Superior temporal gyrus (tissue), 1 donor: ENCODE data around the gene NFAT5.
"Not testable (repeated sequence)": the region's sequence is repeated elsewhere in the genome, so short reads cannot be mapped to it uniquely, and the experiment has no call there.

Experiments used
- DNase-seq: peaks from one replicate; pipeline ENCODE4 v3.0.0-alpha.2; 2016; ENCODE audit errors: extremely low spot score

The NFAT5 gene

DNA sequence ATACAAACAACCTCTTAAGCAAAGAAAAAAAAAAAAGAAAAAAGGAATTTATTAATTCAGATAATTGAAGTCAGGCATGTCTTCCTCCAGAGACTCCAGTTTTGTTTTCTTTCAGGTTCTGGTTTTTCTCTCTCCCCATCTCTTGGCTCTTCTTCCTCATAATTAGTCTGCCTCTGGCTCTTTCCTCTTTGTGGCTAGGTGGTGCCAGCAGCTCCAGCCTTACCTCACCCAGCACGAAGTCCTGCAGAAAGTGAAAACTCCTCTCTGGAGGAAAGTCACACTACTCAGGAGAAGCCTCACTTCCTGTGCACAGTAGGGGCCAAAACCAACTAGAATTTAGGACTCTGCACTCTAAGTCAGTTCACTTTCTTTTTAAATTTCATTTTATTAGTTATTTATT, 10.3 kb upstream of the NFAT5 start:
- no peak for DNase-seq

DNA sequence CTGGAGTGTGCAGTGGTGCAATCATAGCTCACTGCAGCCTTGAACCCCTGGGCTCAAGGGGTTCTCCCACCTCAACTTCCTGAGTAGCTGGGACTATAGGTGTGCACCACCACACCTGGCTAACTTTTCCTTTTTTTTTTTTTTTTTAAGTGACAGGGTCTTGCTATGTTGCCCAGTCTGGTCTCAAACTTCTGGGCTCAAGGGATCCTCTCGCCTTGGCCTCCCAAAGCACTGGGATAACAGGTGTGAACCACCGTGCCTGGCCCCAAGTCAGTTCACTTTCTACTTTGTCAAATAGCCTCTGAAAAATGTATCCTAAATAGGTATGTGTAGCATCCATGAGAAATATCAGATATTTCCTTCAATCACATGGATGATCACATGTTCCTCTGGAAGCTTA, 9.9 kb upstream of the NFAT5 start:
- DNase-seq, result no peak

DNA sequence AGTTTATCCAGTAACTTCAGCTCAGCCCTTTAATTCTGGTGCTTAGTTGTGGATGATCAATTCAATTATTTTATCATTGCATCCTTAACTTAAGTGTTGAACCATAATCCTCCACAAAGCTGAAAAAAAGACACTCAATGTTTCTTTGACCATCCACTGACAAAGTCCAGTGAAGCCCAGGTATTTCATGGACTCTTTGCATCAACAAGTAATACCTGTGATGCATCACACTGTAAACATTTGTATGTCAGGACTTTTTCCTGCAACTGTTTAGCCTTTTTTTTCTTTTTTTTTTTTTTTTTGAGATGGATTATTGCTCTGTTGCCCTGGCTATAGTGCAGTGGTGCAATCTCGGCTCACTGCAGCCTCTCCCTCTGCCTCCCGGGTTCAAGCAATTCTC, 6.6 kb upstream of the NFAT5 start:
- no peak for DNase-seq

DNA sequence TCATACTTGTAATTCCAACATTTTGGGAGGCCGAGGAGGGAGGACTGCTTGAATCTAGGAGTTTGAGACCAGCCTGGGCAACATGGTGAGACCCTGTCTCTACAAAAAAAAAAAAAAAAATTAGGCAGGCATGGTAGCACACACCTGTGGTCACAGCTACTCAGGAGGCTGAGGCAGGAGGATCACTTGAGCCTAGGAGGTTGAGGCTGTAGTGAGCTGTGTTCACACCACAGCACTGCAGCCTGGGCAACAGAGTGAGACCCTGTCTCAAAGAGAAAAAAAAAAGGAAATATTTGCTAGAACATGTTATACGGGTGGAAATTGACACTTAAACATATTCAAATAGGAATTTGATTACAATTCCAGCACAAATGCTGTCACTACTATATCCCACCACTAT, 4.4 kb upstream of the NFAT5 start:
- not testable (repeated sequence) for DNase-seq

DNA sequence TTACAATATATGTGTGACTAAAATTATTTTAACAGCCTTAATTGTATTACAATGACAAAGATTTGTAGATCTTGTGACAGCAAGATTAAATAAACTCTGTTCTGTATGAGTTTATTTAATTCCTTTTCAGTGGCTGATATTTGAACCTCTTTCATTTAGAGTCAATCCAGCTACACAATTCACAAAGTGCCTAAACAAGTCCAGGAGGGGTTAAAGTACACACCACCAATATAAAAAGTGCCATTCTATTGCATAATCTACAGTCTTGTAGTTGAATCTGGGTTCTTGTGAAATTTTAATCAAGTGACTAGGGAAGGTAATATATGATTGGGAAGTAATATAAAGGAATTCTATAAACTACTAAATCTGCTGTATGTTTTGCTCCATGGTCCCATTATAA, 3.9 kb upstream of the NFAT5 start:
- no peak for DNase-seq

DNA sequence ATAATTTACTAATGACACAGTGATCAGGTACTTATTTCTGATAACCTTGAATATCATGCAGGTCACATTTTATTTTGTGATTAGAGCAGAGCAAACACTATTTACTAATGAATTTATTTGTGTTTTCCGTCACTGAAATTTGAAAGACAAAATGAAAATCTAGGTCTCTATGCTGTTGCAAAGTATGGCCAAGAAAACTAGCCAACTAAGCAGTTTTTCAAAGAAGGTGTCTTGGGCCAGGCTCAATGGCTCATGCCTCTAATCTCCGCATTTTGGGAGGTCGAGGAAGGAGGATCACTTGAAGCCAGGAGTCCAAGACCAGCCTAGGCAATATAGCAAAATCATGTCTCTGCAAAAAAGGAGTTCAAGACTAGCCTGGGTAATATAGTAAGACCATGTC, 3.0 kb upstream of the NFAT5 start:
- no peak for DNase-seq

DNA sequence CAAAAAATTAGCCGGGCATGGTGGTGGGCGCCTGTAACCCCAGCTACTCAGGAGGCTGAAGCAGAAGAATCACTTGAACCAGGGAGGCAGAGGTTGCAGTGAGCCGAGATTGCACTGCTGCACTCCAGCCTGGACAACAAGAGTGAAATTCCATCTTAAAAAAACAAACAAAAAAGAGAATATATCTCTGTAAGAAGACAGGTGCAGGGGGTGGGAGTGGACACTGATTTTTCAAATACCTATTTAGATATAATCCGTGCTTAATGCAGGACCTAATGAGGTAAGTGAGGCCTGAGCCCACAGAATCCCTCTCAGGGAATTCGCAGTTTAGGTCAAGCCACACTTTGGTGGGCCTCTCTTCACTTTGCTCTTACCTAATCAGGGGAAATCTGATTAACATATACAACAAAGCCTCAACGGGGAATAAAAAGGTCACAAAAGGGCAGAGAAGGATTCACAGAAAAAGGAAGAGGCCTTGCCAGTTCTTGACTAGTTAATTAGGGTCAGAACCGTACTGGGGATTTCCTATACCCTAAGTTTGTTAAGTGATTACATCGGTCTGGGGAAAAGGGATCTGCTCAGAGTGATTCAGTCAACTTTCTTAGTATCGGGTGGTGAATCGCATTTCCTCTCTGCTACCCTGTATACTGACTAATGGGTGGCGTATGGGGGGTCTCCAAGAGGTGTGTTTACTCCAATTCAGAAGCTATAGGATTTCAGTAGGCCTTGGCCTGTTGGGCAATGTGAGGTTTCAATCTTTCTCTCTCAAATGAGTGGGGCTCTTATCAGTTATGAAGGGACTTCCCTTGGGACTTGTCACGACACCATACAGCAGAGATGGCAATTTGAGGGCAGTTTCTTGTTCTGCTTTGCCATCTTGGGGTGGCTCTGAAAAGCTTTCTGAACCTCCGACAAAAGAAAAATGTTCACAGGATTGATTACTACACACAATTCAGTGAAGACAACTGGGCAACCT, 1.9 kb upstream of the NFAT5 start:
- peak; percentile 21 for DNase-seq

DNA sequence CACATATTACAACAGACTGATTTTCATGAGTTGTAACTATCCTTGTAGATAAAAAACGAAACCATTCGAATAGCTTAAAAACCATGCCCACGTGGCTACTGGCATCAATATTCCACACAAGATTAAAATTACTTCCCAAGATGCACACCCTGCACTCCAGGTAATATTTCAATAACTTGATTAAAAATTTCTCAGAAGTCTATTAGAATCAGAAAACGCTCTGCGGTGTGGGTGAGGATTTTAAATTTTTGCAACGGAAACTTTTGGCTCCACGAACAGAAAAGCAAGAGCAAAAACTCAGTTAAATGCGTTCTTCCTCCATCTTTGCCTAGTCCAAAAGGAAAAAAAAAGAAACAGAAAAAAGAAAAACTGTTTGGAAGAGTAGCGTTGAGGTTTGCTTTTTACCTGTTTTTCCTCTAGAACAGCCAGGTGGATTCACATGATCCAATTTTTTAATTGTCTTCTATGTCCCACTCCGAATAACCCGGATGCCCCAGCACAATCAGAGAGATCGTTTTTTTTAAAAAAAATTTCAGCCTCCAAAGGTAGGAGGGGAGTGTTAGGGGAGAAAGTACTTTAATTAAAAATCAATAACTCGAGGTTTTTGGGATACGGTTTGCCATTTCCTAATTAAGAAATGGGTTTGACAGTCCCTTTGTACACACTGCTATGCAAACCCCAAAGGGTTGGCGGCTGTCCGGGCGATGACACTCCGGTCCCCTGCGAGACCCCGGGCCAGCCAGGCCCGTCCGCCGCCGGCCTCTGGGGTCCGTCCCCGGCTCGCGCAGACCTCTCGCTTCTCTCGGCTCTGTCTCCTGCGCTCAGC, 708 bp upstream of the NFAT5 start:
- DNase-seq, result peak; percentile 49

DNA sequence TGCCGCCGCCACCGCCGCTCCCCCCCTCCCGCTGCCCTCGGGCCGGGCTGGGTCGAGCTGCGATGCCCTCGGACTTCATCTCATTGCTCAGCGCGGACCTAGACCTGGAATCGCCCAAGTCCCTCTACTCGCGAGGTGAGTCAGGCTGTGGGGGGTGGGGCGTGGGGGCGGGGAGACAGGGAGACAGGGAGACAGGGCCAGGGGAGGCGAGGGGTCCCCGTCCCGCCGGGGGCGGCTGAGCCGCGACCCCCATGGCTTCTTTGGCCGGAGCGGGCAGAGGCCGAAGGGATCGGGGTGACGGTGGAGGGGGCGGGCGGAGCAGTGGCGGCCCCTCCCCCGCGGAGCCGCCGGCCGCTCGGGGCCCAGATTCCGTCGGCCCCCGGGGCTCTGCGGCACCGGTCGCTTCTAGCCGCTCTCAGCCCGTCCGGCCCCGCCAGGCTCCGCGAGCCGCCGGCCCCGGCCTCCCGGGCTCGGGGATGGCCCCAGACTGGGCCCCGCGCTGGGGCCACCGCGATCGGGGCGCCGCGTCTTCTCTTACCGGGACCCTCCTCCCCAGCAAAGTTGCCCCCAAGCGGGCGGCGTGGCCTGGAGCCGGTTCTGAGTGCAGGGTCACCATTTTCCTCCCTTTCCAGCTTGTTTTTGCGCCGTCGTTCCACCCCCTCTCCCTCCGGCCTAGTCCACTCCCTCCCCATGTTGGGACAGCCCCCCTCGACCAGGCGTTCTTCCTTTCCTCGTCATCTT, 644 bp downstream of the NFAT5 start:
- DNase-seq, result no peak

DNA sequence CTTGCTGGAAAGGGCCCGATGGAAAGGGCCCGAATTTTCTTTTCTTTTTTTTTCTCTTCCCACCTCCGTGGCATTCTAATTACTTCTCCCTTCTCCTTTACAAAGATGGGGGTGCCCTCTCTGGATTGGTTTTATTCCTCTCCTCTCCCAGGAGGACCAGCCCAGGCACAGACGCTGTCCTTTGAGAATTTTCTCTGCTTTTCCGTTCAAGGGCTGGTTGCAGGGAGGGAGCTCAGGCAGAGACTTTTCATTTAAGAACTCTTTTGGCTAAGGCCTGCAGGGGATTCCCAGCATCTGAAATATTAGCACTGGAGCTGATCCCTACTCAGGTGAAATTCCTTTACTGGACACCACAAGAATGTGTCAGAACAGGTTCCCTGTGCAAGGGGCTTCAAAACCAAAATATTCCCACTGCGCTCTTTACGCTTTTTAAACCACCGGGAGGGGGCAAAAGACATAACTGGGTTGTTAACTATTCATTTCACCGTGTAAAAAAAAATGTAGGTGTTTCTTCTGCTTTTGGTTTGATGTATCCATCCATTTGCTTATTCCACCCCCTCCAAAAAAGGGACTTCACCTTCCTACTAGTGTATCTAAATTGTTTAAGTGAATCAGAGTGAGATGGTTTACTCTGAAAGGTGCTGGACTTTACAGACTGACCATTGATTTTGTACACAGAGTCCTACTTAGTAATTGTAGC, 1.4 kb downstream of the NFAT5 start:
- DNase-seq, result peak; percentile 63

DNA sequence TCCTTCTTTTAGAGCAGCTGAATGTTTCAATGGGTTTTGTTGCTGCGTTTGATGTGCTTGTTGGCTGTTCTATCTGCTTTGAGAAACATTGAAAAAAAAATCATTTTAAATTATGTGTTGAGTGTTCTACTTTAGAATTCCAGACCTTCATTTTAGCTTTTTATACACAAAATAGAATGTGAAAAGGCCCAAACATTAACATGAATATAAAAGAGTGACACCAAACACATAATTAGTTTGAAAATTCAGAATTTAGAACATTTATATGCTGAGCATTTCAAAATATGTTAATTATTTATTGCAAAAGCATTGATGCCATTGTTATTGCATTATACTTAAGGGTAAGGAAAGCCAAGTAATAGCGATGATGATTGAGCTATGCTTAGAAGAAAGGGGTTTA, 2.9 kb downstream of the NFAT5 start:
- DNase-seq, result no peak

DNA sequence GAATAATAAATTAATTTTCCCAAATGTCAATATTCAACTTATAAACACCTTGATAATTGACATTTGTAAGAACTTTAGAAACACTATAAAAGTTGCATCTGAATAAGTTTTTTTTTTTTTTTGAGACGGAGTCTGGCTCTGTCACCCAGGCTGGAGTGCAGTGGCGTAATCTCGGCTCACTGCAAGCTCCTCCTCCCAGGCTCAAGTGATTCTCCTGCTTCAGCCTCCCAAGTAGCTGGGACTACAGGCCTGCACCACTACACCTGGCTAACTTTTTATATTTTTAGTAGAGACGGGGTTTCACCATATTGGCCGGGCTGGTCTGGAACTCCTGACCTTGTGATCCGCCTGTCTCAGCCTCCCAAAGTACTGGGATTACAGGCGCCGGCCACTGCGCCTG, 13.0 kb downstream of the NFAT5 start:
- DNase-seq, result not testable (repeated sequence)

DNA sequence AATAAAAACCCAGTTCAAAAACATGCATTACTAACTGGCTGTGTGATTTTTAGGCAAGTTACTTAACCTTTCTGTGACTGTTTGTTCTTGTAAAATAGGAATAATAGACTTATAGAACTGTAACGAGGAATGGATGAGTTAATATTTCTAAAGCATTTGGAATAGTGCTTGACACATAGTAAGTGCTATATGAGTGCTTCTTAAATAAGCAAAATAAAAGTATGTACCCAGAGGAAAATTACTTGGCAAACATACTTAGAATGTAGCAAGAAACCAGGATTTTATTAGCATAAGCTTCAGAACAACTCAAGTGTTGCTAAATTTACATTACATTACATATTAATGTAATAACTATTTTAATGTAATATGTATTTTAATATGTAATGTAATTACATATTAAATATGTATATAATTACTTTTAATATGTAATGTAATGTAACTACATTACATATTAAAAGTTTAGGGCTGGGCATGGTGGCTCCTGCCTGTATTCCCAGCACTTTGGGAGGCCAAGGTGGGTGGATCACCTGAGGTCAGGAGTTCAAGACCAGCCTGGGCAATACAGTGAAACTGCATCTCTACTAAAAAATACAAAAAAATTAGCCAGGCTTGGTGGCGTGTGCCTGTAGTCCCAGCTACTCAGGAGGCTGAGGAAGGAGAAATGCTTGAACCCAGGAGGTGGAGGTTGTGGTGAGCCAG, 14.2 kb downstream of the NFAT5 start:
- DNase-seq, result no peak

DNA sequence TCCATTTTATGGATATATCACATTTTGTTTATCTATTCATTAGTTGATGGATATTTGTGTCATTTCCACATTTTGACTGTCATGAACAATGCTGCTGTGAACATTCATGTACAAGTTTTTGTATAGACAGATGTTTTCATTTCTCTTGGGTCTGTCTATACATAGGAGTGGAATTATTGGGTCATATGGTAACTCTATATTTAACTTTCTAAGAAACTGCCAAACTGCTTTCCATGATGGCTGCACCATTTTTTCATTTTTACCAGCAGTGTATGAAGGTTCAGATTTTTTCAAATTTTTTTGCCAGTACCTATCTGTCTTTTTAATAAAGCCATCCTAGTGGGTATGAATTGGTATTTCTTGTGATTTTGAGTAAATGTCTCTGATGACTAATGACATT, 15.5 kb downstream of the NFAT5 start:
- DNase-seq, result no peak

DNA sequence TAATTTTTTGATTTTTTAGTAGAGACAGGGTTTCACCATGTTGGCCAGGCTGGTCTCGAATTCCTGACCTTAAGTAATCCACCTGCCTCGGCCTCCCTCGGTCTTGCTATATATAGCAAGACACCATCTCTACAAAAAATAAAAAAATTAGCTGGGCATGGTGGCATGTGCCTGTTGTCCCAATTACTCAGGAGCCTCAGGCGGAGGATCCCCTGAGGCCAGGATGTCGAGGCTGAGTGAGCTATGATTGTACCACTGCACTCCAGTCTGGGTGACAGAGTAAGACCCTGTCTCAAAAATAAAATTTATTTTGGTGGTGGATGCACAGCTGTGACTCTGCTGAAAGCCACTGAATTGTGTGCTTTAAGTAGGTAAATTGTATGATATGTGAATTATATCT, 18.7 kb downstream of the NFAT5 start:
- not testable (repeated sequence) for DNase-seq

DNA sequence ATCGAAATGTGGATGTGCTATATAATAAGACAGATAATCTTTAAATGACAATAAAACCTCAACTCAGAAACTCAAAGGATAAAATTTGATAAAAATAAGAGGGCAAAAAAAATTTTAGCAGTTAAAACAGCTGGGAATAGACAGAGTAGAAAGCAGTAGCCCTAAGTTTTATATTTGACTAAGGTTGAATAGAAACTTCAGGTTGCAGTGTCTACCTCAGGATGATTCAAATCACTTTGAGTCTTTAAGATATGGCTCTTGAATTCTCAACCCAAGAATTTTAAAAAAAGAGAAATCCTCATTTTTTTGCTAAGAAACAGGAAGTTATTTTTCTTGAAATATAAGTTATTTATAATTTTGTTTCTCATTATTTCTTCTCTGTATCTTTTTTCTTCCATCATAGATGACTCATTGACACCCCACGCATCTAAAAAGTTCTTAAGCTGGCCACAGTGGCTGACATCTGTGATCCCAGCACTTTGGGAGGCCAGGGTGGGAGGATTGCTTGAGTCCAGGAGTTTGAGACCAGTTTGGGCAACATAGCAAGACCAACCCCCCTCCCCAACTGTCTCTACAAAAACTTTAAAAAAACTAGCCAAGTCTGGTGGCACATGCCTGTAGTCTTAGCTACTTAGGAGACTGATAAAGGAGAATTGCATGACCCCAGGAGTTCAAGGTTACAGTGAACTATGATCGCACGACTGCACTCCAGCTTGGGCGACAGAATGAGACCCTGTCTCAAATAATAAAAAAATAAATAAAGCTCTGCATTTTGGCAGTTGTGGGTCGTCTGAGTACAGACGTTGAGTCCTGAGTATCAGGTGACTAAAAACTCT, 23.9 kb downstream of the NFAT5 start:
- no peak for DNase-seq

DNA sequence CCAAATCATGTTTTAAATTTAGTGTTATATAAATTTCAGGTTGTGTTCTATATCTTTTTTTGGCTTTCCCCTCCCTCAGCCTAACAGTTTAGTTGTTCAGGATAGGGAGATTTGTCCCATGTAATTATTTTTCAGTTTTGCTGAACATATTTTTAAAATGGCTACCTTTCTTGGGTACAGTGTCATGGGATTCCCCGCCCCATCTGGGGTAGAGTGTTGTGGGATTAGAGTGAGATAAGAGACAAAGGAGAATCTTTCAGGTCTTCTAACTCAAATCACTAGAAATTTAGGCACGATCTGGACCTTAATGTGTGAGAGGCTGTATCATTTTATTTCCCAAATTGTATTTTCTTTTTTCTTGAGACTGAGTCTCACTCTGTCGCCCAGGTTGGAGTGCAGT, 24.8 kb downstream of the NFAT5 start:
- no peak for DNase-seq

DNA sequence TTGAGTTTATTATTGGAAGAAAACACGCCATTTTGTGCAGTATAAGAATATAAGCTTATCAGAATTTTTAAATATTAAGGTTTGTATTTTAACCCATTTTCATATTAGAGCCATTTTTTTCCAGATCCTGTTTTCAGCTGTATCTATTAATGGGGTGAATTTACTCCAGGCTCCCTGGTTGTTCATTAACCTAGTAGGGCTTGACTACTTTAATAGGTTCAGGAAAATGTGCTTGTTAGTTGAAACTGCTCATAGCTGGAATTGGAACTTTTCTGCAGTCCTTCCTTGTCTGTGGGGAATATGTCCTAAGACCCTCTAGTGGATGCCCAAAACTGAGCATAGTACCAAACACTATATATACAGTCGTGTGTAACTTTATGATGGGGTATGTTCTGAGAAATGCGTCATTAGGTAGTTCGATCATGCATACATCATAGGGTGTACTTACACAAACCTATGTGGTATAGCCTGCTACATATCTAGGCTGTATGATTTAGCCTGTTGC, 28.0 kb downstream of the NFAT5 start:
- no peak for DNase-seq

DNA sequence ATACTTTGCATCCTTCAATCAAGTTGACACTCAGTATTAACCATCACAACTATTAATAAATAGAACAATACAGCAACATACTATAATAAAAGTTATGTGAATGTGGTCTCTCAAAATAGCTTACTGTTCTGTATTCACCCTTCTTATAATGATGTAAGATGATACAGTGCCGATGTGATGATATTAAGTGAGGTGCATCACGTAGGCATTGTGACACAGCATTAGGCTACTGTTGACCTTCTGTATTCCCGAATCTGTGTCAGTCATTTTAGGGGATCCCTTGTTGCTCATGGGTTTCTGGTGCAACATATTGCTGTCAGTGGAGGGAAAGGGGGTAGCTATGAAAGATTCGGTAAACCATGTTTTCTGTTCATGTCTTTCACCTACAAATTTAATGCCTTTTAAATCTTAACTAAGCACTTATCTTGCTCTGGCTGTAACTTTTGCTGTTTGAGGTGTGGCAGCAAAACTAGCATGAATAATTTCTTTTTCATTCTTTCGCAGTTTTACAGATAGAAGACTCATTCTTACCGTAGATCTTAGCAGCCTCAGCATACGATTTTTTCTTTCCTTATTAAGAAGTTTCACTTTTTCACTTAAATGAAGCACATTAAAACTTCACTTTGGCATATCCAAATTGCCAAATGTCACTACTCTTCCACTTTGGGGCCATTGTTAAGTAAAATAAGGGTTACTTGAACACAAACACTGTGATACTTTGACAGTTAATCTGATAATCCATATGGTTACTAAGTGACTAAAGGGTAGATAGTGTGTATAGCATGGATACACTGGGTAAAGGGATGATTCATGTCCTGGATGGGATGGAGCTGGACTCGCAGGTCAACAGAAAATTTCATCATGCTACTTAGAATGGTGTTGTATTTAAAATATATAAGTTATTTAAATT, 29.6 kb downstream of the NFAT5 start:
- DNase-seq, result no peak
